HEK293 (cell line): ENCODE results near the gene PDCL2.

ENCODE experiments used
- CTCF ChIP-seq: fragments of 450-650 bp; formaldehyde crosslinking; IDR thresholded peaks from 2 replicates; pipeline ENCODE4 v1.5.1; 2016; ENCODE audit warnings: missing biosample characterization, missing genetic modification characterization
- ZBTB20 ChIP-seq: fragments of 450-650 bp; formaldehyde crosslinking; IDR thresholded peaks from 2 replicates; pipeline ENCODE4 v1.5.1; 2016; ENCODE audit warnings: missing biosample characterization, missing genetic modification characterization
- ZNF211 ChIP-seq: fragments of 450-650 bp; formaldehyde crosslinking; IDR thresholded peaks from 2 replicates; pipeline ENCODE4 v1.5.1; 2016; ENCODE audit warnings: low read depth, missing biosample characterization, missing genetic modification characterization
- ZNF274 ChIP-seq, 2 experiments: fragments of 200-500 bp in 1 of 2; fragments of 450-650 bp in 1 of 2; sonication (Bioruptor generic) in 1 of 2; formaldehyde crosslinking in 1 of 2; IDR thresholded peaks; 2 replicates each; pipeline versions ENCODE4 v1.5.1 to v1.6.1; 2014 to 2016; ENCODE audit warnings: borderline replicate concordance in 1 of 2, inconsistent platforms in 1 of 2, low read length in 1 of 2, missing biosample characterization in 1 of 2, missing genetic modification characterization in 1 of 2

- TF ChIP-seq ZNF274 (IDR thresholded peaks at IDR 0.05; ENCODE audit: low read length), result no peak
- TF ChIP-seq ZNF274 (tag by site-specific recombination; IDR thresholded peaks at IDR 0.05; ENCODE audit: borderline replicate concordance), result no peak
- TF ChIP-seq CTCF, result no peak
- no peak for TF ChIP-seq ZNF211 (tag by site-specific recombination)
- TF ChIP-seq ZBTB20 (tag by site-specific recombination), result no peak
Measured at GRCh38 chr4:55524844-55525571, 67.0 kb downstream of the PDCL2 start.
